ENCODE results near the gene ZFHX3.

DNA sequence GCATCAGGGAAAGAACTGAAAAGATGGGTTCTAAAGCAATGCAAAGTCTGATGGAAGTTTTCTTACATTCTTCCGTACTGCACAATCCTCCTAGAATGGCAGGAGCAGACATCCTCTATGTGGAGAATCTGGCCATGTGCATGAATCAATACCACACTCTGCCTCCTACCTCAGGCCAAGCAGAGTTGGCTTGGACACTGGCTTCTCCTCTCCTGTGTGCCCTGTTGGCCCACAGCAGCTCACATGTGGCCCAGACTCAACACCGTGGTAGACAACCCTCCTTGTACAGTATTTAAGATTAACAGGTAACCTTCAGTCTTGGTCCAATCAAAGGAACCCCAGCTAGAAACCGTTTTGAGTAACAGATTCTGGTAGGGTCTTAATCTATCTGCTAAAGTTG, 101.9 kb downstream of the ZFHX3 start:
- TF ChIP-seq, protein P1, sequence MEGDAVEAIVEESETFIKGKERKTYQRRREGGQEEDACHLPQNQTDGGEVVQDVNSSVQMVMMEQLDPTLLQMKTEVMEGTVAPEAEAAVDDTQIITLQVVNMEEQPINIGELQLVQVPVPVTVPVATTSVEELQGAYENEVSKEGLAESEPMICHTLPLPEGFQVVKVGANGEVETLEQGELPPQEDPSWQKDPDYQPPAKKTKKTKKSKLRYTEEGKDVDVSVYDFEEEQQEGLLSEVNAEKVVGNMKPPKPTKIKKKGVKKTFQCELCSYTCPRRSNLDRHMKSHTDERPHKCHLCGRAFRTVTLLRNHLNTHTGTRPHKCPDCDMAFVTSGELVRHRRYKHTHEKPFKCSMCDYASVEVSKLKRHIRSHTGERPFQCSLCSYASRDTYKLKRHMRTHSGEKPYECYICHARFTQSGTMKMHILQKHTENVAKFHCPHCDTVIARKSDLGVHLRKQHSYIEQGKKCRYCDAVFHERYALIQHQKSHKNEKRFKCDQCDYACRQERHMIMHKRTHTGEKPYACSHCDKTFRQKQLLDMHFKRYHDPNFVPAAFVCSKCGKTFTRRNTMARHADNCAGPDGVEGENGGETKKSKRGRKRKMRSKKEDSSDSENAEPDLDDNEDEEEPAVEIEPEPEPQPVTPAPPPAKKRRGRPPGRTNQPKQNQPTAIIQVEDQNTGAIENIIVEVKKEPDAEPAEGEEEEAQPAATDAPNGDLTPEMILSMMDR (IDR thresholded peaks at IDR 0.05), result no peak
- no peak for TF ChIP-seq POLR2A (IDR thresholded peaks at IDR 0.05)

Measured in testis (tissue), 2 donors.